Stimulated activated CD8-positive, alpha-beta memory T cell treated with anti-CD3 and anti-CD28 coated beads, Interleukin-4, amount 100 ng/mL, for 4 hours (primary cell): ENCODE measurements around the gene ARAP1.
A peak's percentile ranks its signal among the peaks of the same experiment; 100 is the strongest.

Experiments used
- DNase-seq, 2 donors: peaks; one replicate each; pipeline ENCODE4 v3.0.0-alpha.2; 2020; ENCODE audit warnings: low read depth in 2 of 2, low spot score in 1 of 2

The ARAP1 gene

DNA sequence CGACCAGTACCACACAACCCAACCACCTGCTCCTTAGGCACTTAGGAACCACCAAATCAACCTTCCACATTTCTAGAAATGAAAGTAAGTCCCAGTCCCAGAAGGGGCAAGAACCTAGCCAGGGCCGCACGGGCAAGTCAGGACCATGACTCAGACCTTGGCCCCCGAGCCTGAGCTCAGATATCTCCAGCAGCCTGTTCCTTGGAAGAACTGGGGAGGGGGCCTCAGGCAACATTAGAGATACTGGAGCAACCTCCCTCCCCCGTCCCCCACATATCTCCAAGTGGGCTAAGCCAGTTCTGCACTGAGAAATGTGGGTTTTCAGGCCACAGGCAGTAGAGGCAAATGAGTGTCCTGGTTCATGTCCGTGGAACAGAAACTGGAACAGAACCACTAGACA, 7.7 kb downstream of the ARAP1 start:
- no peak for DNase-seq

DNA sequence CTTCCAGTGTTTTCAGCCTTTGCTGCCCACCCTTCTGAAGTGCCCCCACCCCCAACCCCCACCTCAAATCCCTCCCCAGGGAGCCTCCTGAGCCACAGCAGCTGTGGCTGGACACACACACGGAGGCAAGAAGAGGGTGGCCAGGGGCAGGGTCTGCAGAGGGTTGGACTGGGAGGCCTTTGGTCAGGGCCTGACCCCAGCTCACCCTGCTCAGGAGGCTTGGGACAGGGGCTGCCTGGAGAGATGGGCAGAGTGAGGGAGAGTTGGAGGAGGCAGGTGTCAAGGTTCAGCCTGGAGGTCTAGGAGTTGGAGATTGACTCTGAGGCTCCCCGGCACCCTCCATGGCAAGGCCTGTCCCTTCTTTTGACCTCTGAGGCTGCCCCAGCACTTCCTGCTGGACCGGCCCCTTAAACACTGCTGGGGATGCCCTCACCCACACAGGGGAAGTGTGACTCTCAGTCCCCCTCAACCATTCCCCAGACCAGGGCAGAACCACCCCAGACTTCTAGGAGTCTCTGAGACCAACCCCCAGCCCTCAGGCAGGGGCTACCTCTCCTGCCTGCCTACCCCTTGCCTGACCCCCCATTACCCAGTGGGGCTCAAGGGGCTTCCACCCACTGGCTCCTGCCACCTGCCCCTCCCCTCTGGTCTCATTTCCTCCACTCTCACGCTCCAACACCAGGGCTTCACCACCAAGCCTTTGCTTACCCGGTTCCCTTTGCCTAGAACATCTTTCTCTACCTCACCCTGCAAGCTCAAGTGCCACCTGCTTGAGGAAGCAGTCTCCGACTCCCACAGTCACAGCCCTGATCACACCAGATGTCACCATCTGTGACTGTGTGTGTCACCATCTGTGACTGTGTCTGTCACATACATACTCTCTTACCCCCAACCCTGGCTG, 8.6 kb downstream of the ARAP1 start:
- no peak for DNase-seq

DNA sequence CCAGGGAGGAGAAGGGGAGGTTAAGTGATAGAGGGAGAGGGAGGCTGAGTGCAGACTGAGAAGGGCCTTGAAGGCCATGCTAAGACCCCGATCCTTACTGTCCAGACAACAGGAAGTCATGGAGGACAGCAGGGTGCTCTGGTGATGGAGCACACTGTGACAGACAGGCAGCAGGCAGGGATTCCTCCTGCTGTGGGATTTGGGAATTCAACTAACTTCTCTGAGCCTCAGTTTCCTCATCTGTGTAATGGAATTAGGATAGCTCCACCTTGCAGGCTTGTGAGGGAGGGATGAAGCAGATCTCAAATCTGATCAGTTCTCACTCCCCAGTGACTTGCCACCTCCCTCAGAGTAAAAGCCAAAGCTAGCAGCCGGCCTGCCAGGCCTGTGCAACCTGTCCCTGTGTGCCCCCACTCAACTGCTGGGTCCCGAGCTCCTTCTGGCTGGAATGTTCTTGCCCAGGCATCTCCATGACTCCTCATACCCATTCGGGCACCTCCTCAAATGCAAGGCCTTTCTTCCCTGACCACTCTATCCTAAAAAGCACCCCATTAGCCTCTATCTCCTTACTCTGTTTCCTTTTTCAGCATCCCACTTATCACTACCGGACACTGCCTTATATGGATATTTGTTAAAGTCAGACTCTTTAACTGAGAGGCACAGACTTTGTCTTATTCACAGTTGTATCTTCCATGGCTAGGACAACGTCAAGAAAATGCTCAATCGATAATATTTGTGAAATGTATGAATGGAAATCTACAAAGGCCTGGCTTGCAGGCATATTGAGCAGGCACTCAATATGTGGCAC, 9.5 kb downstream of the ARAP1 start:
- no peak for DNase-seq

DNA sequence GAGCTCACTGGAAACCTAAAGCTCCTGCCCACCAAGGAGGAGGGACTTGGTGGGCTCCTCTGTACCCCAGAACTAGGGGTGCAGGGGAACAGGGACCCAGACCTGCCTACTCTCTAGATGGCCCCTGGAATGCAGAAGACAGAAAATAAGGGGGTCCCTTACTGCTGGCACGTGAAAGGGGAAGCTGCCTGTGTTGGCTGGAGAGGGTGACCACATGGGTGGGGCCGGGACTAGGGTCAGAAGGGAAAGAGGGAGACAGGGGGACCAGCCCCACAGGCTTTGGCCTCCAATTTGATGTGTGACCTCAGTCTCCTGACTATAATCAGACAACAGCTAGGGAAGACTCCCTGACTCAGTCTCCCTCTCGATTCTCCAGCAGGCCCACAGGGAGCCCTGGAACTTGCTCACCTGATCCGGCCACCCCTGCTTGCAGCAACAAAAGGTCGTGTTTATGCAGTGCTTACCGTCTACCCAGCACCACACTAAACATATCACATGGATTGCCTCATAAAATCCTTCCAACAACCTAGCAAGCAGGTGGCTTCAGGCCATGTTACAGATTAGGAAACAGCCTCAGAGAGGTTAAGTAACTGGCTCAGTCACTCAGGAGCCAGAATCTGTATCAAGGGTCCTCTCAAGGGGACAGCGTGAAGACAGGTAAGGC, 10.2 kb downstream of the ARAP1 start:
- DNase-seq, result no peak

DNA sequence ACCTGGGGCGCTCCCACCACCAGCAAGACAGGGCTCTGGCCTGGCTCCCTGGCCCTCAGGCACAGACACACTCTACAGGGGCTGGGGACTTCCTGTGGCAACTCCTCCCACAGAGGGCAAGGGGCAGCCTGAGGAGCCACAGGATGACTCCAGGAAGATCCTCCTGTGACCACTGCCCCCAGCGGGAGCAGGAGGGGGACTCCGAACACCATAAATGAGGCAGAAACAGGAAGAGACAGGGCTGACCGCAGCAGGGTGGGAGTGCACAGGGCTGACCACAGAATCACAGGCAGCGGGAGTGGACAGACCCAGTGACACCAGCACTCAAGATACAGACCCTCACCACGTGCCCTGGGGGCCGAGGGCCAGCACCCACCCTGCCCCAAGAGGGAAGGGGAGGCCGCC, 10.8 kb downstream of the ARAP1 start:
- DNase-seq, result no peak

DNA sequence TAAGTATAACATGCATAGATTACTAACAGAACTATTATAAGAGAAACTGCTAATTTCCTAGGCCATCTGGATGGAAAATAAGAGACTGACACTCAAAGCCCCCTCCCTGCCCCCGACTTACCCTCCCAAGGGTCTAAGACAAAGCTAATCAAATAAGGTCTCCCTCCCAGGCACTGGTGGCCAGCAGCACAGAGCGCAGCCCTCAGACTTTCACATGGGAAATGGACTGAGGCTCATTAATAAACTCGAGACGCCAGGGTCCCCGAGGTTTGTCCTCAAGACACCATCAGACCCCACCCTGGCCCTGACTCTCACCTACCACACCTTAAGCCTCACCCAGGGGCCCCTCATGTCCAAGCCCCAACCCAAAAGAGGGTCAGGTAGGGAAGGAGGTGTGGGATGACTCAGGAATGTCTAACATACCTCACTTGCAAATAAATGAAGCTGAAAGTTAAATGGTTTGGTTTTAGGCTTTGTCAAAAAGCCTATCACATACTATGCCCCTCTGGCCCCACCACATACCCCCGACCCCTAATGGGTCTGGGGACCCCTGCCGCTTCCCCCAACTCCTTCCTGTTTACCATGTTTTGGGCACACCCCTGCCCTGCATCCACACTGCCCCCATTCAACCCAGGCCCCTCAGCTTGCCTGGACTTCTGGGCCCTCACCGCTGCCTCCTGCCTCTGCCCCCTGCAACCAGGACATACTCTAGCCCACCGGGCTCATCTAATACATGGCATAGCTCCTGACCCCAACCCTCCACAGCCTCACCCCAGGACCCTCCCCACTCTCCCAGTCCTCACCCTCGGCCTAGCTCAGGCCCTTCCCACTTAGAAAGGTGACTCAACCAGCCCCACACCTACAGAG, 11.4 kb downstream of the ARAP1 start:
- no peak for DNase-seq

DNA sequence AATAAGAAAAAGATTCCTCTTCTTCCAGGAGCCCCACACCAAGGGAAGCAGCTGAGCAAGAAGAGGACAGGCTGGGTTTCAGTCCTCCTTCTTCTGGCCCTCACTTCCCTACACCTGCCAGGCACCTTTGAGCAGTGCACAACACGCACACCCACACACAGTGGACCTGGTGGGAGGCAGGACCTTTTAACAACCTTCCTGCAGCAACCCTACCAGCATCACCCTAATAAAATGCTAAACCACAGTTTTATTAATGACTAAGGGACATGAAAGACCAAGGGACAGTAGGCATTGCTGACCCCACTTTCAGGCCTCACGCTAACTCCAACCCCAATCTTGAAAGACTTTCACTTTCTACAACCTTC, 12.2 kb downstream of the ARAP1 start:
- DNase-seq, result no peak

DNA sequence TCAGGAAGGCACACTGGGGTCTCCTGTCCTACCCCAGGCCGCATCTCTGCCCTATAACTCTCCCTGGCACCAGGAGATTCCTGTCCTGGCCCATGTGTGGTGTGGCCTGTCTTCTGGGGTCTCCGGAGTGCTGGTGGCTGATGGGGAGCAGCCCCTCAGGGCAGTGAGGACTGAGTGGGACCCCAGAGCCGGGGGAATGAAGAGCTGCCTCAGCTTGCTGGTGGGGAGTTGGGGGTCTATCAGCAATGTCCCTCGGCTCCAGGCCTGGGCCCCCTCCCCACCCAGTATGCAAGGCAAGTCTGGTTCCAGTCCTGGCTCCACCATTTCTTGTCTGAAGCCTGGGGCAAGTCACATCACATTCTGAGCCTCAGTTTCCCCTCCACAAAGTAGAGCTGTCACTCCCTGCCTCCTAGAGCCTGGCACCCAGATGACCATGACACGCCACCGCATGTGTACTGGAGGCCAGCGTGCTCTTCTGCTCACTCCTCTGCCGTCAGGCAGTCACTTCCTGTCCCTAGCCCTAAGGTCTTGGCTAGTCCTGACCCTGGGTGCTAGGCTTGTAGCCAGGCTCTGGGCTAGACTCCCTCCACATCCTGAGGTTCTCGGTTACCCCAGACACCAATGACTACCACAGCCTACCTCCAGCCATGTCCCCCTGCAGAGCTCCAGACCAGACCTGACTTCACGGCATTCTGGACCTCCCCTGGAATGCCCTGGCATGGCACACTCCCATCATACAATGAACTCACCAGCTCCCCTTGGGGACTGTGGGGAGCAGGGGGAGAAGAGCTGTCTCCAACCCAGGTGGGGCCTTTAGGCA, 12.8 kb downstream of the ARAP1 start:
- DNase-seq, result no peak

DNA sequence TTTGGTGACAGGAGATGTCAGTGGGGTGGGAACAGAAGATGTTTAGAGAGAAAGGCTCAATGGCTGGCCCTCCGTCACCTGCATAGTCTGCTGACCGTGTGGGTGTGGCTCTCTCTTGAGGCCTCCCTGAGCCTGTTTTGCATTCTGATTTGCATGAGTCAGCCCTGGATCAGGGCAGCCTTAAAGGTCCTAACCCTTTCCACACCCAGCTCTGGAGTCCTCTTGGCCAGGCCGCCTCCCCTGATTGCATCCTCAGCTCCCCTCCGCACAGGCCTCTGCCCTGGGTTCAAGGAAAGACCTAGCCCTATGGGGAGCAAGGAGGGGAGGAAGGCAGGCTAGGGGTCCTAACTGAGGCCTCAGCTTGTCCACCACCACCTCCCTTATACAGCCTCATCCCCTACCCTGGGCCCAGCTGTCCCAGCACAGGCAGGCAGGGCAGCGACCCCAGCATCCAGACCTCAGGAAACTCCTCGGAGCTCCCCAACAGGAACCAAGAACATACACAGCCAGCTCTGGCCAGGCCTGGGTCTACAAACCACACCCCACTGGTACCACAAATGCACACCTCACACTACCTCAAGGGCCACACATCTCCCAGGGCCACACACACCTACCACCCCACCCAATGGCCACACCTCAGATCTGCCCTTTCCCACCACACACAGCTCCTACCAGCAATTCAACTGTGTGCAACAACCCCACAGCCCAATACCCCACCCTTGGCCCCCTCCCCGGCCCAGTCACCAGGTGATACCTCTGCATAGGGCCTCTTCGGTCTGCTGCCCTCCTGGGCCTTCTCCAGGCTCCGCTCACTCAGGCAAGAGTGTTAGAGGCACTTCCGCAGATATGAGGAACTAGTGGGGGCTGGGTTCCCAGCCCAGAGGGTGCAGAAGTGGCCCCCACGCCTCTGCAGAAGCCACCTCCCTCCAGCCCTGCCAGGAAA, 13.7 kb downstream of the ARAP1 start:
- DNase-seq, result no peak

DNA sequence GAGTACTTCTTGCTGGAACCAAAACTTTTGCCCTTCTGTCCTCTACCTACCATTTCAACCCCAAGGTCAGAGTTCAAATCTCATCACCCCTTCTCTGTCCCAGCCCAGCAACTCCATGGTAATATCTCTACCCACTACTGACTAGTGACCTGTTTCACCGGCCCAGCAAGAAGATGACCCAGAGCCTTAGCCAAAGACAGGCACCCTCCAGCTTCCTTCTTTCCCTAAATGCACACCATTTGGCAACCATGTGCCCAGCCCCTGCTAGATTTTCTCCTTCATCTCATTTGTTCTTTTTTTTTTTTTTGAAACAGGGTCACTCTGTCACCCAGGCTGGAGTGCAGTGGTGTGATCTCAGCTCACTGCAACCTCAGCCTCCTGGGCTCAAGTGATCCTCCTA, 14.9 kb downstream of the ARAP1 start:
- no peak for DNase-seq

DNA sequence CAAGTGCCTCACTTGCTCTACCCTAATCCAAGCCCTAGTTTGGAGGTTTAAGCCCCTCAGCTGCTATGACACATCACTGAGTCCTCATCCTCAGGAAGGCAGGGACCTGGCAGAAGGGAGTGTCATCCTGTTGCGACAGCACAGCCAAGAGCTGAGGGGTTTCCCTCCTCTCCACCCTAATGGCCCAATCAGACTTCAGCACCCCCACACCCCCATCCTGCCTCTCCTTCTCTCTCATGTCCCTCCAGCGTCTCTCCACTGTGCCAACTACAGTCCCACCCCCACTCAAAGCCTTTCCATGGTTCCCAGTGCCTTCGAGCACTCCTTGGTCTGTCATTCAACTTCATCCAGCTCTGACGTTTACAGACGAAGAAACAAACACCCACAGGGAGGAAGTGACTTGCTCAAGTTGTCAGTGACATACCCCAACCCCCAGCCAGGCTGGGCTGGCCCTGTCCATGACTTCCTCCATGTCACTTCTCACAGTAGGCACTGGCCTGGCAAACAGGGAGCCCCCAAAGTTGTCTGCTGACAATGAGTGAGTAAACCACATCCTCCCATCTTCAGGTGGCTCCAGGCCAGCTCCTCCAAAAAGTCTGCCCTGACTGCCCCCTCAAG, 15.6 kb downstream of the ARAP1 start:
- peak; percentile 17 to 50 for DNase-seq

DNA sequence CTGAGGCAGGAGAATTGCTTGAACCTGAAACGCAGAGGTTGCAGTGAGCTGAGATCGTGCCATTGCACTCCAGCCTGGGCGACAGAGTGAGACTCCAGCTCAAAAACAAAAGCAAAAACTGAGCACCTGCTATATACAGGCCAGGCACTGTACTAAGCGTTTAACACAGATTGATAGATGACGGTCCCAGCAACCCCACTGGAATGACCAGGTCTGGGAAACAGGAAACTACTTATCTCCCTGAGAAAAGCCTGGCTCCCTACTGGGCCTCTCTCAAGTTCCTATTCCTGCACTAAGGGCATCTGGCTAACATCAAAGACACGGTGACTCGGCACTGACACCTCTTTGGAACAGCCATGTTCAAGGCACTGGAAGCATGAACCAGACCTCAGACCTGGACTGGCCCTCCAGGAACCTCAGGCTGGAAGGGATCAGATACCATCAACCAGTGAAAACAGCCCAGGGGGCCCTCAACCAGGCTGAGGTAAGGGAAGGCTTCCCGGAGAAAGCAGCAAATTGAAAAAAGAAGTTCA, 16.6 kb downstream of the ARAP1 start:
- DNase-seq, result no peak

DNA sequence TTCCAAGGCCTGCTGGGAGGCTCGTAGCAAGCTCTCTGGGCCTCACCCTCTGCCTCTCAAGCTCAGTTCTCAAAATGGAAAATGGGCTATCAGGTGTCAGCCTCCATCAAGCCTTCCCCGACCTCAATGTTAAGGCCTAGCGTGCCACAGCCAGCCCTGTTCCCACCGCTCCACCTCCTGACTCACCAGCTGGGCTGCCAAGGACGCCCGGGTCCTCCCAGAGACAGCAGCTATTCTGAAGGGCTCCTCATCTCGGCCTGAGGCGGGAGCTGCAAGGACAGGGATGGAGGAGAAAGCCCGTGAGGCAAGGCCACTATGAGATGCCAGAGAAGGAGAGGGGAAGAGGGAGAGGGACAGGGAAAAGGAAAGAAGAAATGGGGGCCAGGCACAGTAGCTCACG, 19.9 kb downstream of the ARAP1 start:
- no peak for DNase-seq

DNA sequence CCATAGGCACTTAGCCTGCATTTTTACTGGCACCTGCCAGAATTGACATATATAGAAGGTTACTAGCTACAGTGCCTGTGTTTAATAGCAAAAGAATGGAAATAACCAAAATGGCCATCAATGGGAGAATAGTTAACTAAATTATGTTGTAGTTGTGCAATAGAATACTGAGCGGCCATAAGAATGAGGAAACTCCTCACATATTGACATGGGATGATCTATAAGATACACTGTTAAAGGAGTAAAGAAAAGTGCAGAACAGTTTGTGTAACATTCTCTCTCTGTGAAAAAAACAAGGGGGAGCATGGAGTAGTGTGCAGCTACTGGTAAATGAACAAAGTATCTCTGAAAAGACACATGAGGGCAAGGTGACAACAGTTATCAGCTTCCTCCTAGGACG, 21.5 kb downstream of the ARAP1 start:
- DNase-seq, result no peak

DNA sequence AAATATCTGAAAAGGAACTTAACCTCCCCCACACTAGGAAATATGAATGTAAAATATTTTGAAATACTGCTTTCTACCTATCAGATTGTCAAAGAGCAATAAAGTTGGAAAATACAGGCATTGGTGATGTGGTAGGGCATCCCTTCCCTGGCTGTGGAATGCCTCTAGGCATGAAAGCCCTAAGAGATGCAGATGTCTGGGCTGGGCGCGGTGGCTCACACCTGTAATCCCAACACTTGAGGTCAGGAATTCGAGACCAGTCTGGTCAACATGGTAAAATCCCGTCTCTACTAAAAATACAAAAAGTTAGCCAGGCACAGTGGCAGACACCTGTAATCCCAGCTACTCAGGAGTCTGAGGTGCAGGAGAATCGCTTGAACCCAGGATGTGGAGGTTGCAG, 22.0 kb downstream of the ARAP1 start:
- DNase-seq, result no peak

DNA sequence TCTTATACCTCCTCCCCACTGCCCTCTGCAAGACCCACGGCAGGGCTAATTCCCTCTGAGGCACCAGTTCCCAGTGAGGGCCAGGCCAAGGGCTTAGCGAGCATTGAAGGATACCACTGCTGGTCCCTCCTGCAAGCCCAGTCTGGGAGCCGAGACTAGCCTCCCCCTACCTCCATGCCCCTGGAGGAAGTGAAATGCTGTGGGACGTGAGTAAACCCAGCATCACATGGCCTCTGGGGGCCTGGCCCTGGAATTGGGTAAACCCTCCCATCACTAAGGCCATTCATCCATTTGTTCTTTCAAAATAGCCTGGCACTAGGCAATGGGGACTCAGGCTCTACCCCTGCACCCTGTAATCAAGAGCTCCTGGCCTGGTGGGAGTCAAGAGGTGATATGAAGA, 24.7 kb downstream of the ARAP1 start:
- no peak for DNase-seq

DNA sequence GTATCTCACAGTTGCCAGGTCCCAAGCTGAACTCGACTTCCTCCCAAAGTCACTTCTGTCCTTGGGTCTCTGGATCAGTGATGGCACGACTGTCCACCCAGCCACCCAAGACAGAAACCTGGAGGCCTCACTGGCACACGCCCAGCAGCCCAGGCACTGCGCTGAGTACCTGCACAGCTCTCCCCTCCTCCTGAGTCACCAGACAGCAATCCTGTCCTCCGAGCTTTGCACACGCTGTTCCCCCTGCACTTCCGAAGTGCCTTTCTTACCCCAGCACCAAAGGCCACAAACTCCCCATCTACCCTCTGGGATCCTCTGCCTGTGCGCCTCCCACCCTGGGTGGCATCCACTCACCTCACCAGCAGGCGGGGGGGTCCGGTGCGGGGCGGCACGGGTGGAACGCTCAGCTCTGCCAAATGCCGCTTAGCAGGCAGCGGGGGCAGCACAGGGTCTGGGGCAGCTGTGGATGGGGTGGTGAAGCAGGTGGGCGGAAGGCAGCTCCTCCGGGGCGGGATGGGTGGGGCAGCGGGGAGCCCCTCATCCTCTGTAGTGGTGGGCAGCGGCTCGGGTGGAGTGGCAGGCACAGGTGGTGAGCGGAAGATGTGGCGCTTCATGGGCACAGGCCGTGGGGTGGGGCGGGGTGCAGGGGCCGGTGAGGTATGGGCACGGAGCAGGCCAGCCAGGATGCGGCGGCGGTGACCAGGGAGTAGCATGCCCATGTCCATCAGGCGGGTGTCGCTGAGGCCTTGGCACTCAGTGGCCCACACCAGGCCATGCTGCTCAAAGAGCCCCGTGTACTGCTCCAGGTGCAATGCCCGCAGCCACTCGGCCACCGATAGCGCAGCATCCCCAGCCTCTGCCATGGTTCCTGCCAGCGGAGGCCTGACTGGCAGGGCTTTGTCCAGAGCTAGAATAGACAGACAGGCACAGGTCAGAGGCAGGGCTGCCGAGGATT, 25.7 kb downstream of the ARAP1 start:
- DNase-seq, result no peak
